ENCODE measurements around the gene SELENOP.

DNA sequence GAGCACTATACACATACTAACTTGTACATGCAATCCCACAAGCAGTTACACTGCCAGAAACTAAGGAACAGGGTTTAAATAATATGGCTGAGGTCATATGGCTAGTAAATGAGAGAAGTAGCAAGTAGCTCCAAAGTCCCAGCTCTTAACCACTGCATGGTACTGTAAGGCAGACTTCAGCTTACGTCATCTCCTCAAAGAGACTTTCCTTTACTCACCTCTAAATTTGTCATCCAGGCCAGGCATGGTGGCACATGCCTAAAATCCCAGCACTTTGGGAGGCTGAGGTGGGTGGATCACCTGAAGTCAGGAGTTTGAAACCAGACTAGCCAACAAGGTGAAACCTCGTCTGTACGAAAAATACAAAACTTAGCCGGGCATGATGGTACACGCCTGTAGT, 20.4 kb upstream of the SELENOP start:
- TF ChIP-seq CTCF (conservative IDR thresholded peaks at IDR 0.05) (no peak), EZH2 (IDR thresholded peaks at IDR 0.05; ENCODE audit: low read depth) (no peak)
